Fibroblast of the conjunctiva (primary cell): Measurements from ENCODE around the gene LAMB4.
"Not testable (repeated sequence)": the region's sequence is repeated elsewhere in the genome, so short reads cannot be mapped to it uniquely, and the experiment has no call there.

Experiments used
- DNase-seq: peaks from one replicate; pipeline ENCODE4 v3.0.0-alpha.2; 2010; ENCODE audit warnings: low read depth

Gene LAMB4

GRCh38 chr7:108048422-108048821, 81.7 kb downstream of the LAMB4 start:
- no peak for DNase-seq

DNA sequence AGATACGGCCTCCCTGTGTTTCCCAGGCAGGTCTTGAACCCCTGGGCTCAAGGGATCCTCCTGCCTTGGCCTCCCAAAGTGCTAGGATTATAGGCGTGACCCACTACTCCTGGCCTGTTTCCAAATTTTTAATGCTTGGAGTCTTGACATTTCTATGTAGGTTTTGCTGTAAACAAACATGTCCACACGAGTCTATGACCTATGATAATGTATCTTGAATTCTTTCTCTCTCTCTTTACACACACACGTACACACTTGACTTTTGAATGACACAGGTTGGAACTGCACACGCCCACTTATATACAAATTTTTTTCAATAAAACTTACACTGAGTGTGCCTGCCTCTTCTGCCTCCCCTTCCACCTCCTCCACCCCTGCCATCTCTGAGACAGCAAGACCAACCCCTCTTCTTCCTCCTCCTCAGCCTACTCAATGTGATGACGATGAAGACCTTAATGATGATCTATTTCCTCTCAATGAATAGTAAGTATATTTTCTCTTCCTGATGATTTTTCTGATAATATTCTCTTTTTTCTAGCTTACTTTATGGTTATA, 83.1 kb downstream of the LAMB4 start:
- DNase-seq: no peak

DNA sequence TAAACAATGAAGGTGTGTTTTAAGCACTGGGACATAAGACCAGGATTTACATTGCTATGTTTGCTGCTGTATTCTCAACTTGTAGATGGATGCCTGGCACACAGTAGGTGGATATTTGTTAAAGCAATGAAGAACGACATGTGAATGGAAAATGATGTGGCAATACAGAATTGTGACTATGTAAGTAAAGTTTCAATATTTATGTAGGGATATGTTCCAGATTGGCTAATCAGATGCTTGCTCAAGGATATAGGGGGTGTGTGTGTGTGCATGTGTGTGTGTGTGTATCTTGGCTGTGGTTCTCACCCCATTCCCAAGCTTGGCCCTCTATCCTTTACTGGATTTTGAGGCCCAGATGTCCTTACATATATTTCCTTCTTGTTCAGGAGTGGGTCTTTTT, 84.5 kb downstream of the LAMB4 start:
- DNase-seq: peak; percentile 49

GRCh38 chr7:108045154-108045553, 85.0 kb downstream of the LAMB4 start:
- no peak for DNase-seq

GRCh38 chr7:108044345-108044744, 85.8 kb downstream of the LAMB4 start:
- DNase-seq: no peak

DNA sequence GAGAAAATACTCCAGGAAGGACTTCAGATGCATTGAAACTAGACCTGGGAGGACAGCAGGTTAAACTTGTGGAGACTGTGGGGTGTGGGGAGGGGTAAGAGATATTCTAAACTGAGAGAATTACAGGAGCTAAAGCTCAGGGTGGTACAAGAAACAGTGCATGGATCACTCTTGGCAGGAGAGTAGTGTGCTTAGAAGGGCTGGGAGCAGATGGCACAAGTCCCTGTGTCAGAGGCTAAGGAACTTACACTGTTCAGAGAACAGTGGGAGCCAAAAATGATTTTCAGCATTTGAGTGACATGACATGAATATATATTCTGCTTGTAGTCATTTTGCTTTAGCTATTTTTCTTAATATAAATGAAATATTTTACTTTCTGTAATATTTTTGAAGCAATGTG, 91.2 kb downstream of the LAMB4 start:
- DNase-seq: no peak

- DNase-seq: no peak
These were observed 92.4 kb downstream of the LAMB4 start for GRCh38 chr7:108037741-108038140.

GRCh38 chr7:108037140-108037539, 93.0 kb downstream of the LAMB4 start:
- DNase-seq: no peak

GRCh38 chr7:108034586-108034985, 95.6 kb downstream of the LAMB4 start:
- DNase-seq: no peak

- no peak for DNase-seq
These were observed 96.2 kb downstream of the LAMB4 start for GRCh38 chr7:108033776-108034497.

DNA sequence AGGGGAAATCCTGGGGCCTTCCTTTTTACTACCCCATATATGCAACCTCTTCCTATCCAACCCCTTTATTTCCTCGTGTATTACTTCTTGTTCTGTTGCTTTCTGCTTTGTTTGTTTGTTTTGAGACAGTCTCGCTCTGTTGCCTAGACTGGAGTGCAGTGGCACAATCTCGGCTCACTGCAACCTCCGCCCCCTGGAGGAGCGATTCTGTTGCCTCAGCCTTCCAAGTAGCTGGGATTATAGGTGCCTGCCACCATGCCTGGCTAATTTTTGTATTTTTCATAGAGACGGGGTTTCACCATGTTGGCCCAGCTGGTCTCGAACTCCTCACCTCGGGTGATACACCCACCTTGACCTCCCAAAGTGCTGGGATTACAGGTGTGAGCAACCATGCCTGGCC, 96.9 kb downstream of the LAMB4 start:
- DNase-seq: not testable (repeated sequence)

DNA sequence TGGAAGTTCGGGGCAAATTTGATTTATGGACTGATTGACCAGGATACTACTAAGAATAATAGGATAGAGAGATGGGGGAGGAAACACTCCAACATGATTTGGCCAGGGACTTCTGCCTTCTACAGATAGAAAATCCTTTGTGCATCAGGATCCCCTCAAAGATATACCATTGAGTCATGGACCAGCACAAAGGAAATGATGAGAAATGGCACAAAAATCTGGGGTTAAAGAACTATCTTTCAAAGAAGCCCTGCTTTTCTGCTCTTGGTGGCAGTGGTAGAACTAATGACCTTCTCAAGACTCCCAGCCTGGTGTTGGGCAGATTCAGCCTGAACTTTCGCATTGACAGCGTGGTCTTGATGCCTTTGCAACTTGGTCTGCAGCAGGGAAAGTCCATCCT, 99.6 kb downstream of the LAMB4 start:
- DNase-seq: no peak

GRCh38 chr7:108029034-108029433, 101.1 kb downstream of the LAMB4 start:
- no peak for DNase-seq

GRCh38 chr7:108028111-108028510, 102.0 kb downstream of the LAMB4 start:
- DNase-seq: no peak

GRCh38 chr7:108027239-108027638, 102.9 kb downstream of the LAMB4 start:
- DNase-seq: no peak

GRCh38 chr7:108026647-108027046, 103.5 kb downstream of the LAMB4 start:
- no peak for DNase-seq

DNA sequence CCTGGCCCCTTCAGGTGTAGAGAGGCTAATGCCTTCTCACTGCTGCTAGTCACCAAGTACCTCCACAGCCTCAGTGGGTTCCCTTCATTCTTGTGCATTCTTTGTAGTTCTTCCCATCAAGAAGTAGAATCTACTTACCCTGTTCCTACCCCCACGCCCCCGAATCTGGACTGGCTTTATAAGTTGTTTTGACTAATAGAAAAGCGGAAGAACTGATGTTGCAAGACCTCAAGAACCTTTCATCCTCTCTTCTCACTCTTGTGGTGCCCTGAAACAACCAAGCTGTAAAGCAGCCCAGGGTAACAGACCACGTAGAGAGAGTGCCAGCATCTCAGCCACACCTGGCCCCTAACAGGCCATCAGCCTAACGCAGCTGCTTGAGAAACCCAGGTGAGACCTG, 104.0 kb downstream of the LAMB4 start:
- no peak for DNase-seq

DNA sequence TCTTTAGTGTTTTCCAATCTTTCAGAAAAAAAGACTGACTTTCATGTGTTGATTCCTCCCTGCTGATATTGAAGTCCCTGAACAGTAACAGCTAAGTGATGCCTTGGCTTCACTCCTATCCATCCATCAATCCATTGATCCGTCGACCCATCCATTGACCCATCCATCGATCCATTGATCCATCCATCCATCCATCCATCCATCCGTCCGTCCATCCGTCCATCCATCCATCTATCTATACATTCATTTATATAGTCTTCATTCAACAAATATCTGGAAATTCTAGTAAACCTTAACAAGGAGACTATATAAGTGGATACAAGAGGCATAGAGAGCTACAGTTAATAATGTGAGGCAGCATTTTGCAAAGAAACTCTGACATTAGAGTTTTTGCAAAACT, 105.6 kb downstream of the LAMB4 start:
- no peak for DNase-seq

- DNase-seq: no peak
These were observed 109.6 kb downstream of the LAMB4 start for GRCh38 chr7:108020585-108020984.

- DNase-seq: no peak
These were observed 111.5 kb downstream of the LAMB4 start for GRCh38 chr7:108018668-108019067.

- no peak for DNase-seq
These were observed 112.4 kb downstream of the LAMB4 start for GRCh38 chr7:108017776-108018151.

DNA sequence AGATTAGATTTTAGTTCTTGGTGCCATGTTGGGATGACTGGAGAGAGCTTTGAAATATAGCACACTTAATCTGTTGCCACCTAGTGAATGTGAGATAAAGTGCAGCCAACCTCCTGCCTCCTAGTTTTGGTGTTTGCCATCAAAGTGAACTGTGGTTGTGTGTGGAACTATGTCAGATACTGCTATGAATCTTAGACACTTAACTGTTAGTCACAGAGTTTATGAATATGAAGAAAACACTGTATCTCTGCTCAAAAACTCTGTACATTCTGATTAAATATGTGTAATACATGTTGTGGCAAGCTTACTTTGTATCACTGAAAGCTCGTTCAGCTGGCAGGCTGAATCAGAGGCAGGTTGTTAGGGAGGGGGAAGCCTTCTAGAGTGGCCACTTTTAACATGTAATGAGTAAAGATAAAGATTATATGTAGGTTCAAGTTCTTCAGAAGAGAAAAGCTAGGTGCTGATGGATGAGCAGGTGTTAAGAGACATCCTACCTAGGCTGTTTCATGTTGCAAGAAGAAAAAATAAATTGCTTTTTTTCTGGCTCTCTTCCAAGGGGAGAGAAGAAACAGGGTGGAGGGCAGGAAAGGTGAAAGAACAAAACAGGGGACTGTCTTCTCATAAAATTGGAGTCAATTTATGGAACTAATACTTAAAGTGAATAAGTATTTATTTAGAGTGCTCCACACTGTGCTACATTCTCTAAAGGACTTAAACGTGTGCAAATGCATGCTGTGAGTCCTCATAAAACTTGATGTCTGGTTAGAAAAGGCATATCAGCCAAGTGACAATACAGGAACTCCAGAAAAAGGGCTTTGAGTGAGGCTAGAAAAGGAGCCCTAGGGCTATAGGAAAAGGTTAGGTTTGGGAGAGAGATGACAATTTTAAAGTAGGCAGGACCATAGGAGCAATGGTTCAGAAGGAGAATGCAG, 113.1 kb downstream of the LAMB4 start:
- DNase-seq: no peak

- DNase-seq: no peak
These were observed 114.4 kb downstream of the LAMB4 start for GRCh38 chr7:108015740-108016139.
